Activated CD4-positive, alpha-beta memory T cell treated with anti-CD3 and anti-CD28 coated beads for 36 hours (primary cell): ENCODE data around the gene MLH3. TPM values are rescaled to one million over a fixed set of nuclear protein-coding genes. Genes with fewer than 3 reads are reported as not detected.

Experiments used
- CTCF ChIA-PET: fragments of 350-600 bp; sonication (Branson Sonifier 250); formaldehyde crosslinking; loops from one replicate; lab custom pipeline; 2021; ENCODE audit warnings: antibody characterized with exemption, inconsistent platforms; lab: Charles Lee
- POLR2A ChIA-PET: fragments of 350-600 bp; sonication (Branson Sonifier 250); formaldehyde crosslinking; loops from one replicate; lab custom pipeline; 2021; ENCODE audit warnings: antibody characterized with exemption; lab: Charles Lee
- DNase-seq: peaks from one replicate; pipeline ENCODE4 v3.0.0-alpha.2; 2020
- H3K27ac Mint-ChIP-seq: one replicate; pipeline ENCODE4 v1.8.0; 2021; ENCODE audit warnings: mixed read lengths
- H3K27me3 Mint-ChIP-seq: one replicate; pipeline ENCODE4 v1.8.0; 2021; ENCODE audit warnings: mixed read lengths
- H3K36me3 Mint-ChIP-seq: one replicate; pipeline ENCODE4 v1.8.0; 2021; ENCODE audit warnings: mixed read lengths
- H3K4me1 Mint-ChIP-seq: one replicate; pipeline ENCODE4 v1.8.0; 2021; ENCODE audit warnings: low read depth, mixed read lengths
- H3K4me3 Mint-ChIP-seq: one replicate; pipeline ENCODE4 v1.8.0; 2021; ENCODE audit warnings: mild to moderate bottlenecking, mixed read lengths
- H3K9me3 Mint-ChIP-seq: one replicate; pipeline ENCODE4 v1.8.0; 2021; ENCODE audit warnings: mixed read lengths
- intact Hi-C: fragments of 100-400 bp; cut with micrococcal nuclease; formaldehyde crosslinking; loops from one replicate; pipeline ENCODE4 v1.15.1; 2023
- total RNA-seq, 2 experiments: library from RNA; stranded (reverse); gene quantifications; one replicate each; pipeline ENCODE4 v1.2.3, GENCODE V29; 2021

MLH3 gene
- total RNA-seq, 2 experiments from 2014 or later, result 19.7 to 21.2 TPM

DNA sequence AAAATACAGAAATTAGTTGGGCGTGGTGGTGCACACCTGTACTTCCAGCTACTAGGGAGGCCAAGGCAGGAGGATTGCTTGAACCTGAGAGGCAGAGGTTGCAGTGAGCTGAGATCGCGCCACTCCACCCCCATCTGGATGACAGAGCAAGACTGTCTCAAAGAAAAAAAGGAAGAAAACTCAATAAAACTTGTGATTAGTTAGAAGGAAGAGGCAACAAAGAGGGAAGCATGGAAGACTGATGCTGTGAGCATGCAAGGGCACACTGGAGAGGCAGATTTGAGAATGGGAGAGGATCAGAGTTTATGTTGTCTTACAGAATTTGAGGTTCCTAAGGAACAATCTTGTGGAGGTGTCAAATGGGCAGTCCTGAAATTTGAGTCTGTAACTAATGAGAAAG, 15.4 kb upstream of the MLH3 start:
- CTCF ChIA-PET, result interaction anchor here (1.2 kb wide), 1 partner anchor 206 kb away, joined by 4 read pairs; no protein-coding TSS in a partner anchor
- Mint-ChIP-seq H3K4me3 (no peak overlapping the region), H3K27ac (no peak overlapping the region), H3K36me3 (peaks cover 2% of the 10 kb centered on the region), H3K27me3 (no peaks in the 10 kb centered on the region), H3K9me3 (no peaks in the 10 kb centered on the region), H3K4me1 (peaks cover 25% of the 10 kb centered on the region)
- intact Hi-C loops, result no loop called here
- no peak for DNase-seq
- POLR2A ChIA-PET, result no interaction called here

DNA sequence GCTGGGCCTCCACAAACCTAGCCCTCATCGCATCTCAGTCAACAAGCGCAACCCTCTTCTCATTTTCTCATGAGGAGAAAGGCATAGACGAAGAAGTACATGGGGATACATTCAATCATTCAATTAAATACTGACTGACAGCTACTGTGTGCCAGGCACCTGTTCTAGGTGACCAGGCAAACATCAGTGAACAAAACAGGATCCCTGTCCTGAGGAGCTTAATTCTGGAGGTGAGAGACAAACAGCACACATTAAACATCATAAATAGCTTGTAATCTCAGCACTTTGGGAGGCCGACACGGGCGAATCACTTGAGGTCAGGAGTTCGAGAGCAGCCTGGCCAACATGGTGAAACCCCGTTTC, 12.9 kb upstream of the MLH3 start:
- intact Hi-C loops, result loop anchor here (2.0 to 5.0 kb wide), 2 partner anchors 13 to 63 kb away; partner anchors contain the start of genes MLH3 and NEK9
- no peaks in the 10 kb centered on the region for H3K9me3 Mint-ChIP-seq
- ChIA-PET POLR2A (interaction anchor here (0.8 to 1.9 kb wide), 4 partner anchors 16 to 182 kb away, joined by 4 to 6 read pairs (median 4); partner anchors contain the start of gene RPS6KL1), CTCF (interaction anchor here (0.8 to 4.0 kb wide), 9 partner anchors 12 to 204 kb away, joined by 3 to 25 read pairs (median 4); no protein-coding TSS in a partner anchor)
- peak overlapping the region; percentile 95 for H3K27ac Mint-ChIP-seq
- peak overlapping the region; percentile 99 for H3K4me3 Mint-ChIP-seq
- H3K36me3 Mint-ChIP-seq, result peaks cover 21% of the 10 kb centered on the region
- no peaks in the 10 kb centered on the region for H3K27me3 Mint-ChIP-seq
- no peak for DNase-seq
- H3K4me1 Mint-ChIP-seq, result peaks cover 37% of the 10 kb centered on the region

DNA sequence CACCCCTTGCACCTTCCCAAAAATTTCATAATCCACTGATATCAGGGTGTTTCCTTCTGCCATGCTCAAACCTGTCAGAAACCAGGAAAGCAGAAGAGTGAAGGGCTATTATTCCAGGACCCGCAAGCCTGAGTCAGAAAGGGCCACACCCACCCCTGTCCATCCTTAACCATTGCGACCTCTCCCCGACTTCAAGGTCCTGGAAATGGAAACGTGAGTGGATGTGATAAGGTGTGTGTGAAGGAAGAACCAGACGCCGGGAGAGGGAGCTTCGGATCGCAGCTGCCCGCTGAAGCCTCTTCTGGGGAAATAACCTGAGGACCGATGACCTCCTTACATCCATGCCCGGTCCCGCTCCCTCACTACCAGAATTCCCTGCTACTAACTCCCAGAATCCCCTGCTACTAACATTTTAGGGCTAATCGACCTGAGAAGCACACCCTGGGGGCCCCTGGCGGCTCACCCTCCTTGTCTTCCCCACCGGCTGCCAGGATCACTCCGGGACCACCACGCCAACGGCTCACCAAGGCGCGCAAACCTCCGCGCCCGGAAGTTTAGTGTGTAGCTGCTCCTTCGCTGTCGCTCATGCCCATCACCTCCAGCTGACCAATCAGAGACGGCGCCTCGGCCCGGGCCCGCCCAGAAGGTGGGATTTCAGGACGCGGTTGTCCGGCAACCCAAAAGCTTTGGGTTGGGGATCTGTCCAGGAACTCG, 12.4 kb upstream of the MLH3 start, which contains the start of gene ACYP1:
TSS of gene ACYP1 (minus strand) at position 534 of the 714 bp plus-strand sequence. CDS start at position 63, 471 bp downstream.
- no peaks in the 10 kb centered on the region for H3K9me3 Mint-ChIP-seq
- ChIA-PET CTCF (interaction anchor here (0.8 to 4.0 kb wide), 9 partner anchors 12 to 203 kb away, joined by 3 to 25 read pairs (median 4); no protein-coding TSS in a partner anchor), POLR2A (interaction anchor here (0.8 to 1.9 kb wide), 4 partner anchors 17 to 181 kb away, joined by 4 to 6 read pairs (median 4); partner anchors contain the start of gene RPS6KL1)
- peaks cover 37% of the 10 kb centered on the region for H3K4me1 Mint-ChIP-seq
- peak within 1 kb of the TSS; percentile 95 for H3K27ac Mint-ChIP-seq
- DNase-seq, result peak; percentile 96
- no peaks in the 10 kb centered on the region for H3K27me3 Mint-ChIP-seq
- intact Hi-C loops, result loop anchor here (2.0 to 5.0 kb wide), 3 partner anchors 13 to 64 kb away; partner anchors contain the start of genes EIF2B2, MLH3 and NEK9
- H3K36me3 Mint-ChIP-seq, result peaks cover 22% of the 10 kb centered on the region
- H3K4me3 Mint-ChIP-seq, result peak within 1 kb of the TSS; percentile 99

DNA sequence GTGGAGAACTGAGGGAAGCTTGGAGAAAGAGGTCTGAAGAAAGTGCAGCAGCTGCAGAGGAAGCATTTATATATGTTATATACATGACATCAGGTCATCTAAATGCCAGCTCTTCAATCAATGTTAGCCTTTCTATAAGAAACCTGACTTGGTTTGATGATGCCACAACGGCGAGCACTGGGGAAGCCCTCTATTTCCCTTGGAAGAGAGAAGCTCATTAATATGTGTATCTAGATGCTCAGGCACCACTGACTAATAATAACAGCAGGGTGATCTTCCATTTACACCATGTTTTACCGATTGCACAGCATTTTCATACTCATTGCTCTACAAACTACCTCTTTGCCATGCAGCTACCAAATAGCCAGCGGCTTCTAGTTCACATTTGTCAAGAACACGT, 11.7 kb upstream of the MLH3 start:
- peak overlapping the region; percentile 95 for H3K27ac Mint-ChIP-seq
- DNase-seq, result peak; percentile 25
- intact Hi-C loops, result loop anchor here (2.0 to 5.0 kb wide), 2 partner anchors 60 to 64 kb away; partner anchors contain the start of genes EIF2B2 and NEK9
- H3K36me3 Mint-ChIP-seq, result peaks cover 22% of the 10 kb centered on the region
- no peaks in the 10 kb centered on the region for H3K9me3 Mint-ChIP-seq
- ChIA-PET POLR2A (interaction anchor here (1.9 kb wide), 1 partner anchor 140 kb away, joined by 5 read pairs; the partner anchor contains the start of gene RPS6KL1), CTCF (interaction anchor here (0.9 to 4.0 kb wide), 6 partner anchors 17 to 202 kb away, joined by 3 to 25 read pairs (median 6); no protein-coding TSS in a partner anchor)
- peaks cover 37% of the 10 kb centered on the region for H3K4me1 Mint-ChIP-seq
- H3K4me3 Mint-ChIP-seq, result peak overlapping the region; percentile 99
- H3K27me3 Mint-ChIP-seq, result no peaks in the 10 kb centered on the region

DNA sequence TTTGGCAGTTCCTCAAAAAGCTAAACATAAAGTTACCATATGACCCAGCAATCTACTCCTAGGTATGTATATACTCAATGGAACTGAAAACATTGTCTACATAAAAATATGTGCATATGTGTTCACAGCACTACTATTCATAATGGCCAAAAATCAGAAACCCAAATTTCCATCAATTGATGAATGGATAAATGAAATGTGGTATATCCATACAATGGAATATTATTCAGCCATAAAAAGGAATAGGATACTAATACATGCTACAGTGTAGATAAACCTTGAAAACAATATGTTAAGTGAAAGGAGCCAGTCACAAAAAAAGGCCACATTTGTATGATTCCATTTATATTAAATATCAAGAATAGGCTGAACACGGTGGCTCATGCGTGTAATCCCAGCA, 9.2 kb upstream of the MLH3 start:
- intact Hi-C loops, result loop anchor here (5.0 kb wide), 1 partner anchor 67 kb away; the partner anchor contains the start of gene NEK9
- ChIA-PET POLR2A (no interaction called here), CTCF (no interaction called here)
- Mint-ChIP-seq H3K27ac (no peak overlapping the region), H3K9me3 (no peaks in the 10 kb centered on the region), H3K4me3 (no peak overlapping the region), H3K27me3 (no peaks in the 10 kb centered on the region), H3K36me3 (peaks cover 35% of the 10 kb centered on the region), H3K4me1 (peaks cover 43% of the 10 kb centered on the region)
- no peak for DNase-seq

- no peaks in the 10 kb centered on the region for H3K9me3 Mint-ChIP-seq
- DNase-seq, result no peak
- H3K4me3 Mint-ChIP-seq, result no peak overlapping the region
- H3K27ac Mint-ChIP-seq, result no peak overlapping the region
- CTCF ChIA-PET, result no interaction called here
- no peaks in the 10 kb centered on the region for H3K27me3 Mint-ChIP-seq
- intact Hi-C loops, result loop anchor here (5.0 kb wide), 1 partner anchor 68 kb away; the partner anchor contains the start of gene NEK9
- POLR2A ChIA-PET, result no interaction called here
- H3K36me3 Mint-ChIP-seq, result peaks cover 38% of the 10 kb centered on the region
- peaks cover 43% of the 10 kb centered on the region for H3K4me1 Mint-ChIP-seq
These were observed 8.4 kb upstream of the MLH3 start for GRCh38 chr14:75059642-75060041.

DNA sequence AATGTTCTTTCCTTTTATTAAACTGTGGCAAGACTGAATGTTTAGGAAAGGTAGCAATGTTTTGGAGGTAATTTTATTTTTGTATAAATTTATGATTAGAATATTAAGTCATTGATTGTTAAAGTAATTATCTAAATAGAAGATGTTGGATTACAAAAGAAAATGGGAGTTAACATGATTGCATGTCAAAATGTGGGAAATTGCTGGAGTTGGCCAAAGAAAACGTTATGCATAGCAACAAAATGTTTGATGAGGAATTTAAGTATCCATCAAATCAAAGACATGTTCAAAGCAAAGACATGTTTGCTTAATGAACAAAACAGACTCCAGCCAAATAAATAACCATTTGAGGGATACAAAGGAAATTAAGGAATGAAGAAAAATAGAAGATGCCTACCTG, 3.2 kb upstream of the MLH3 start:
- Mint-ChIP-seq H3K27me3 (no peaks in the 10 kb centered on the region), H3K27ac (no peak overlapping the region), H3K4me1 (peaks cover 41% of the 10 kb centered on the region), H3K36me3 (peaks cover 38% of the 10 kb centered on the region), H3K4me3 (no peak overlapping the region), H3K9me3 (no peaks in the 10 kb centered on the region)
- POLR2A ChIA-PET, result no interaction called here
- CTCF ChIA-PET, result no interaction called here
- intact Hi-C loops, result no loop called here
- no peak for DNase-seq

- CTCF ChIA-PET, result no interaction called here
- peaks cover 37% of the 10 kb centered on the region for H3K36me3 Mint-ChIP-seq
These were observed 2.4 kb upstream of the MLH3 start for GRCh38 chr14:75053396-75054291.

DNA sequence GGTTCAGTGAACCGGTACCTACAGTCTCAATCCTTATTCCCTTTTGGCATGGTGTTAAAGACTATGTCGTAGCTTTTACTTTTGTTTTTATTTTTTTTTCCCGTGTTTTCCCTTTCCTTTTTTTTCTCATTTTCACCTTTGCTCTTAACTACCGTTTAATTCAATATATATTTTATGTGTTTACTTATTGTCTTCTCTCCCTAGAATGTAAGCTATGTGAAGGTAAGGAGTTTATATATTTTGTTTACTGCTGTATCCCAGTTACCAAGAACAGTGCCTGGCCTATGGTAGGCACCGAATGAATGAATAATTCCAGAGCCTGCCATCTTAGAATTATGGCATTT, 261 bp upstream of the MLH3 start:
- no peaks in the 10 kb centered on the region for H3K27me3 Mint-ChIP-seq
- intact Hi-C loops, result loop anchor here (2.0 kb wide), 1 partner anchor 13 kb away; the partner anchor contains the start of gene ACYP1
- ChIA-PET CTCF (interaction anchor here (0.6 to 2.4 kb wide), 4 partner anchors 13 to 146 kb away, joined by 3 to 7 read pairs (median 4); partner anchors contain the start of gene ACYP1), POLR2A (no interaction called here)
- H3K27ac Mint-ChIP-seq, result peak overlapping the region; percentile 86
- no peak for DNase-seq
- peak overlapping the region; percentile 92 for H3K4me3 Mint-ChIP-seq
- H3K9me3 Mint-ChIP-seq, result no peaks in the 10 kb centered on the region
- peaks cover 38% of the 10 kb centered on the region for H3K36me3 Mint-ChIP-seq
- H3K4me1 Mint-ChIP-seq, result peaks cover 66% of the 10 kb centered on the region

More at GRCh38 chr14:75053396-75054291, 2.4 kb upstream of the MLH3 start:
- no peak for DNase-seq
- intact Hi-C loops, result no loop called here
- Mint-ChIP-seq H3K27me3 (no peaks in the 10 kb centered on the region), H3K27ac (no peak overlapping the region), H3K4me3 (no peak overlapping the region), H3K9me3 (no peaks in the 10 kb centered on the region), H3K4me1 (peaks cover 45% of the 10 kb centered on the region)
- POLR2A ChIA-PET, result no interaction called here

GRCh38 chr14:75049731-75050201, 1.5 kb downstream of the MLH3 start:
- CTCF ChIA-PET, result interaction anchor here (2.4 kb wide), 1 partner anchor 104 kb away, joined by 7 read pairs; no protein-coding TSS in a partner anchor
- peaks cover 31% of the 10 kb centered on the region for H3K36me3 Mint-ChIP-seq
- H3K4me3 Mint-ChIP-seq, result peak overlapping the region; percentile 75
- intact Hi-C loops, result loop anchor here (2.0 kb wide), 1 partner anchor 15 kb away; the partner anchor contains the start of gene ACYP1
- H3K4me1 Mint-ChIP-seq, result peaks cover 73% of the 10 kb centered on the region
- H3K27me3 Mint-ChIP-seq, result no peaks in the 10 kb centered on the region
- POLR2A ChIA-PET, result no interaction called here
- no peak for DNase-seq
- no peaks in the 10 kb centered on the region for H3K9me3 Mint-ChIP-seq
- no peak overlapping the region for H3K27ac Mint-ChIP-seq

GRCh38 chr14:75049136-75049535, 2.1 kb downstream of the MLH3 start:
- ChIA-PET POLR2A (interaction anchor here (0.5 kb wide), 1 partner anchor 286 kb away, joined by 4 read pairs; no protein-coding TSS in a partner anchor), CTCF (interaction anchor here (1.5 to 1.7 kb wide), 2 partner anchors 40 to 189 kb away, joined by 6 to 7 read pairs; no protein-coding TSS in a partner anchor)
- Mint-ChIP-seq H3K4me1 (peaks cover 78% of the 10 kb centered on the region), H3K9me3 (no peaks in the 10 kb centered on the region), H3K4me3 (no peak overlapping the region), H3K36me3 (peaks cover 30% of the 10 kb centered on the region), H3K27me3 (no peaks in the 10 kb centered on the region), H3K27ac (no peak overlapping the region)
- intact Hi-C loops, result no loop called here
- DNase-seq, result no peak
